RKO (cell line): Measurements from ENCODE around the gene ARHGAP1.

Experiments
- DNase-seq: peaks from one replicate; pipeline ENCODE4 v3.0.0-alpha.2; 2016; ENCODE audit warnings: low spot score

ARHGAP1 gene

GRCh38 chr11:46640036-46640788, 60.2 kb downstream of the ARHGAP1 start:
- DNase-seq = no peak

GRCh38 chr11:46639197-46639839, 61.1 kb downstream of the ARHGAP1 start:
- no peak for DNase-seq

GRCh38 chr11:46637546-46637945, 62.9 kb downstream of the ARHGAP1 start:
- no peak for DNase-seq

- no peak for DNase-seq
Observed at GRCh38 chr11:46635557-46636139, 64.8 kb downstream of the ARHGAP1 start.

- no peak for DNase-seq
Observed at GRCh38 chr11:46633291-46634217, 66.9 kb downstream of the ARHGAP1 start.

- no peak for DNase-seq
Observed at GRCh38 chr11:46632502-46632901, 67.9 kb downstream of the ARHGAP1 start.

GRCh38 chr11:46631676-46632075, 68.7 kb downstream of the ARHGAP1 start:
- no peak for DNase-seq

GRCh38 chr11:46630237-46630636, 70.2 kb downstream of the ARHGAP1 start:
- no peak for DNase-seq

GRCh38 chr11:46628961-46629360, 71.5 kb downstream of the ARHGAP1 start:
- no peak for DNase-seq
